AG04450 (cell line): ENCODE results near the gene SNAPC4. TPM values are rescaled to one million over a fixed set of nuclear protein-coding genes. Genes with fewer than 3 reads are reported as not detected.
"Not testable (repeated sequence)": the region's sequence is repeated elsewhere in the genome, so short reads cannot be mapped to it uniquely, and the experiment has no call there.

ENCODE experiments used
- CTCF ChIA-PET: fragments of 300-600, 350-600 bp; formaldehyde crosslinking; extraction: SDS; loops from one replicate; lab custom pipeline; 2022; ENCODE audit warnings: antibody characterized with exemption, inconsistent platforms; lab: Charles Lee
- POLR2A ChIA-PET: fragments of 350-600 bp; formaldehyde crosslinking; extraction: SDS; loops from one replicate; lab custom pipeline; 2021; ENCODE audit warnings: antibody characterized with exemption, inconsistent platforms; lab: Yijun Ruan, JAX
- DNase-seq: peaks from one replicate; pipeline ENCODE4 v3.0.0-alpha.2; 2011; ENCODE audit warnings: low read depth, low spot score
- H3K27ac ChIP-seq: one replicate; pipeline ENCODE4 v1.5.1; 2012; ENCODE audit warnings: low read depth, low read length, control low read depth
- H3K27me3 ChIP-seq: one replicate; pipeline ENCODE4 v1.6.0; 2012; ENCODE audit warnings: low read length; ENCODE audit not compliant: control insufficient read depth, insufficient read depth
- H3K4me3 ChIP-seq: 2 replicates; pipeline ENCODE4 v1.5.1; 2011; ENCODE audit warnings: mild to moderate bottlenecking, low read depth, low read length, control low read depth
- H3K9me3 ChIP-seq: 2 replicates; pipeline ENCODE4 v1.5.1; 2012; ENCODE audit warnings: low read length; ENCODE audit not compliant: control insufficient read depth, insufficient read depth
- CTCF ChIP-seq: IDR thresholded peaks from 2 replicates; pipeline ENCODE4 v1.5.1; 2011; ENCODE audit warnings: low read depth, low read length, control low read depth, inconsistent platforms
- polyA plus RNA-seq: library from polyadenylated mRNA; depleted of rRNA; stranded (reverse); fragments of >200 nt; gene quantifications from 2 replicates; pipeline ENCODE4 v1.2.3, GENCODE V29; 2011

Gene SNAPC4
- polyA plus RNA-seq, 1 experiment, result 2.2 TPM

GRCh38 chr9:136429683-136430491 is 29.9 kb upstream of the SNAPC4 start:
- Histone ChIP-seq H3K27me3 (no peaks in the 10 kb centered on the region), H3K4me3 (no peak overlapping the region), H3K9me3 (no peaks in the 10 kb centered on the region), H3K27ac (no peak overlapping the region)
- ChIA-PET CTCF (no interaction called here), POLR2A (no interaction called here)
- TF ChIP-seq CTCF, result no peak
- DNase-seq, result no peak

- Histone ChIP-seq H3K9me3 (no peaks in the 10 kb centered on the region), H3K27ac (no peak overlapping the region), H3K27me3 (no peaks in the 10 kb centered on the region), H3K4me3 (no peak overlapping the region)
- POLR2A ChIA-PET, result no interaction called here
- DNase-seq, result no peak
- CTCF ChIA-PET, result no interaction called here
- no peak for TF ChIP-seq CTCF
Observed at GRCh38 chr9:136429075-136429628, 29.2 kb upstream of the SNAPC4 start.

- ChIA-PET CTCF (no interaction called here), POLR2A (interaction anchor here (0.7 to 0.9 kb wide), 3 partner anchors 9 to 73 kb away, joined by 6 to 12 read pairs (median 7); no protein-coding TSS in a partner anchor)
- Histone ChIP-seq H3K27me3 (no peaks in the 10 kb centered on the region), H3K4me3 (no peak overlapping the region), H3K9me3 (no peaks in the 10 kb centered on the region; the same call in 1 of the 2 replicates), H3K27ac (no peak overlapping the region)
- no peak for DNase-seq
- no peak for TF ChIP-seq CTCF
Observed at GRCh38 chr9:136426787-136427186, 26.8 kb upstream of the SNAPC4 start.

- H3K27ac ChIP-seq, DNase-seq, H3K9me3 ChIP-seq, H3K27me3 ChIP-seq, H3K4me3 ChIP-seq: not testable (repeated sequence)
- CTCF ChIA-PET, result interaction anchor here (0.7 kb wide), 1 partner anchor 22 kb away, joined by 3 read pairs; no protein-coding TSS in a partner anchor
- POLR2A ChIA-PET, result interaction anchor here (1.3 kb wide), 1 partner anchor 17 kb away, joined by 3 read pairs; no protein-coding TSS in a partner anchor
Observed at GRCh38 chr9:136425367-136425766, 25.4 kb upstream of the SNAPC4 start.

- H3K27me3 ChIP-seq, result no peaks in the 10 kb centered on the region
- DNase-seq, result no peak
- ChIA-PET POLR2A (interaction anchor here (1.3 kb wide), 1 partner anchor 16 kb away, joined by 3 read pairs; no protein-coding TSS in a partner anchor), CTCF (interaction anchor here (0.7 to 0.8 kb wide), 2 partner anchors 61 to 812 kb away, joined by 3 read pairs; partner anchors contain the start of gene DNLZ)
- TF ChIP-seq CTCF, result no peak
- no peaks in the 10 kb centered on the region; the same call in 1 of the 2 replicates for H3K9me3 ChIP-seq
- H3K27ac ChIP-seq, result no peak overlapping the region
- no peak overlapping the region for H3K4me3 ChIP-seq
Observed at GRCh38 chr9:136424750-136425362, 24.9 kb upstream of the SNAPC4 start.
